HL-60 (cell line): Measurements from ENCODE around the gene SPDYC.

ENCODE experiments used
- GABPA ChIP-seq: IDR thresholded peaks from 2 replicates; pipeline ENCODE4 v1.6.1; 2012; ENCODE audit warnings: low read depth
- POLR2AphosphoS5 ChIP-seq: IDR thresholded peaks from 2 replicates; pipeline ENCODE4 v1.6.1; 2012; ENCODE audit warnings: low read depth
- TF ChIP-seq, protein P1 (sequence below): IDR thresholded peaks from one replicate; pipeline ENCODE4 v1.5.1; 2011; ENCODE audit warnings: low read length, control low read depth, inconsistent platforms; ENCODE audit not compliant: insufficient read depth

DNA sequence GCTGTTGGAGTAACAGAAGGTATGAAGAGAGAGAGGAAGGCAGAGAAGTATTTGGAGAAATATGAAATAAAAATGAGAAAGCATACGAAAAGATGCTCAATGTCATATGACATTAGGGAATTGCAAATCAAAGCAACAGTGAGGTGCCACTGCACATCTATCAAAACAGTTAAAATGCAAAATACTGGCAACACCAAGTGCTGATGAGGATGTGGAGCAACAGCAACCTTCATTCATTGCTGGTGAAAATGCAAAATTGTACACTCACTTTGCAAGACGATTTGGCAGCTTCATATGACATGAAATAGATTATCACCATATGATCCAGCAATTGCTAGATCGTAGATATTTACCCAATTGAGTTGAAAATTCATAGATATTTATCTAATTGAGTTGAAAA lies 9.4 kb upstream of the SPDYC start:
- TF ChIP-seq, protein P1, sequence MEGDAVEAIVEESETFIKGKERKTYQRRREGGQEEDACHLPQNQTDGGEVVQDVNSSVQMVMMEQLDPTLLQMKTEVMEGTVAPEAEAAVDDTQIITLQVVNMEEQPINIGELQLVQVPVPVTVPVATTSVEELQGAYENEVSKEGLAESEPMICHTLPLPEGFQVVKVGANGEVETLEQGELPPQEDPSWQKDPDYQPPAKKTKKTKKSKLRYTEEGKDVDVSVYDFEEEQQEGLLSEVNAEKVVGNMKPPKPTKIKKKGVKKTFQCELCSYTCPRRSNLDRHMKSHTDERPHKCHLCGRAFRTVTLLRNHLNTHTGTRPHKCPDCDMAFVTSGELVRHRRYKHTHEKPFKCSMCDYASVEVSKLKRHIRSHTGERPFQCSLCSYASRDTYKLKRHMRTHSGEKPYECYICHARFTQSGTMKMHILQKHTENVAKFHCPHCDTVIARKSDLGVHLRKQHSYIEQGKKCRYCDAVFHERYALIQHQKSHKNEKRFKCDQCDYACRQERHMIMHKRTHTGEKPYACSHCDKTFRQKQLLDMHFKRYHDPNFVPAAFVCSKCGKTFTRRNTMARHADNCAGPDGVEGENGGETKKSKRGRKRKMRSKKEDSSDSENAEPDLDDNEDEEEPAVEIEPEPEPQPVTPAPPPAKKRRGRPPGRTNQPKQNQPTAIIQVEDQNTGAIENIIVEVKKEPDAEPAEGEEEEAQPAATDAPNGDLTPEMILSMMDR, result no peak
- no peak for TF ChIP-seq GABPA
- TF ChIP-seq POLR2AphosphoS5, result no peak
